Breast epithelium (tissue), 4 donors: ENCODE data around the gene CACNA1E. TPM values are rescaled to one million over a fixed set of nuclear protein-coding genes. Genes with fewer than 3 reads are reported as not detected.
A peak's percentile ranks its signal among the peaks of the same experiment; 100 is the strongest.

Experiments used
- DNase-seq, 2 donors: peaks; one replicate each; pipeline ENCODE4 v3.0.0-alpha.2; 2019; ENCODE audit warnings: low spot score in 2 of 2
- H3K27ac ChIP-seq, 2 donors: fragments of 200-600 bp; sonication (generic) in 1 of 2; one replicate each; pipeline ENCODE4 v1.5.1; 2016 to 2019; ENCODE audit warnings: mild to moderate bottlenecking in 1 of 2
- H3K27me3 ChIP-seq, 2 donors: fragments of 200-600 bp; sonication (generic) in 1 of 2; one replicate each; pipeline versions ENCODE4 v1.5.1 to v1.6.0; 2017 to 2019; ENCODE audit warnings: control low read depth in 1 of 2, mild to moderate bottlenecking in 1 of 2
- H3K36me3 ChIP-seq: fragments of 200-600 bp; one replicate; pipeline ENCODE4 v1.5.1; 2019
- H3K4me1 ChIP-seq, 2 donors: fragments of 200-600 bp; sonication (generic); one replicate each; pipeline ENCODE4 v1.5.1; 2016 to 2019; ENCODE audit warnings: control low read depth in 1 of 2
- H3K4me3 ChIP-seq, 3 donors: fragments of 200-600 bp; sonication (generic); 1 replicate in 2 of 3; 2 replicates in 1 of 3; pipeline ENCODE4 v1.5.1; 2016 to 2019; ENCODE audit warnings: mild to moderate bottlenecking in 3 of 3, moderate library complexity in 2 of 3
- H3K9me3 ChIP-seq, 2 donors: fragments of 200-600 bp; sonication (generic) in 1 of 2; one replicate each; pipeline ENCODE4 v1.5.1; 2016 to 2019; ENCODE audit warnings: control low read depth in 1 of 2
- POLR2A ChIP-seq: fragments of 450-650 bp; IDR thresholded peaks from one replicate; pipeline ENCODE4 v1.6.1; 2016; ENCODE audit warnings: antibody characterized with exemption, mild to moderate bottlenecking, moderate library complexity
- POLR2AphosphoS5 ChIP-seq, 3 donors: sonication (generic); formaldehyde crosslinking; IDR thresholded peaks; one replicate each; pipeline ENCODE4 v1.6.1; 2017; ENCODE audit warnings: antibody characterized with exemption in 3 of 3
- intact Hi-C: fragments of 100-400 bp; cut with DNase I; formaldehyde crosslinking; loops from one replicate; pipeline ENCODE4 v1.15.1; 2023; ENCODE audit warnings: low total_unique reads
- total RNA-seq, 3 donors: library from RNA; depleted of rRNA; stranded (reverse); fragments of >200 nt; gene quantifications; one replicate each; pipeline ENCODE4 v1.1.0, GENCODE V29; 2016
- TF ChIP-seq, protein P1 (sequence below), 3 donors: fragments of 450-650 bp; IDR thresholded peaks; one replicate each; pipeline ENCODE4 v1.5.1; 2016 to 2017; ENCODE audit warnings: antibody characterized with exemption in 3 of 3, mild to moderate bottlenecking in 3 of 3, moderate library complexity in 3 of 3

The CACNA1E gene
- total RNA-seq, 3 donors from 2014 or later, result under 0.01 TPM; not detected in 2

DNA sequence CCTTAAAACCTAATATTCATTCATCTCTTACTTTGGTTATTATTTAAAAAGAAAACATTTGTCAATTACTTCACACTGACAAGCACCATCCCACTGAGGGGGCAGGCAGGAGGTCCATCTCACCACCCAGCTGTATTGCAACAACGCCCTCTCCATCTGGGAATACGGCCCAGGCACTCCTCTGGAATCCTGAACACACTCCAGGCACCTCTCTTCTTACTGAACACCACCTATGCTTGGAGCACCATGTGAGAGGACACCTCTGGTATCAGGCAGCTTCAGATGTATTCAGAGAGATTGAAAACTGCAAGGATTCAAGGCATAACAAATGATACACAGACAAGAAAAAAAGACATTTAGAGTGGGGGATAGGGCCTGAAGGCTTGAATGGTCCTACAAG, 147.1 kb downstream of the CACNA1E start:
- no peak overlapping the region for H3K27ac ChIP-seq
- intact Hi-C loops, result no loop called here
- no peaks in the 10 kb centered on the region for H3K27me3 ChIP-seq
- H3K4me1 ChIP-seq, result no peaks in the 10 kb centered on the region
- H3K36me3 ChIP-seq, result no peaks in the 10 kb centered on the region
- no peak overlapping the region for H3K4me3 ChIP-seq
- TF ChIP-seq POLR2AphosphoS5 (IDR thresholded peaks at IDR 0.05), result no peak
- TF ChIP-seq, protein P1, sequence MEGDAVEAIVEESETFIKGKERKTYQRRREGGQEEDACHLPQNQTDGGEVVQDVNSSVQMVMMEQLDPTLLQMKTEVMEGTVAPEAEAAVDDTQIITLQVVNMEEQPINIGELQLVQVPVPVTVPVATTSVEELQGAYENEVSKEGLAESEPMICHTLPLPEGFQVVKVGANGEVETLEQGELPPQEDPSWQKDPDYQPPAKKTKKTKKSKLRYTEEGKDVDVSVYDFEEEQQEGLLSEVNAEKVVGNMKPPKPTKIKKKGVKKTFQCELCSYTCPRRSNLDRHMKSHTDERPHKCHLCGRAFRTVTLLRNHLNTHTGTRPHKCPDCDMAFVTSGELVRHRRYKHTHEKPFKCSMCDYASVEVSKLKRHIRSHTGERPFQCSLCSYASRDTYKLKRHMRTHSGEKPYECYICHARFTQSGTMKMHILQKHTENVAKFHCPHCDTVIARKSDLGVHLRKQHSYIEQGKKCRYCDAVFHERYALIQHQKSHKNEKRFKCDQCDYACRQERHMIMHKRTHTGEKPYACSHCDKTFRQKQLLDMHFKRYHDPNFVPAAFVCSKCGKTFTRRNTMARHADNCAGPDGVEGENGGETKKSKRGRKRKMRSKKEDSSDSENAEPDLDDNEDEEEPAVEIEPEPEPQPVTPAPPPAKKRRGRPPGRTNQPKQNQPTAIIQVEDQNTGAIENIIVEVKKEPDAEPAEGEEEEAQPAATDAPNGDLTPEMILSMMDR (IDR thresholded peaks at IDR 0.05), result no peak
- no peak for TF ChIP-seq POLR2A
- DNase-seq, result no peak
- no peaks in the 10 kb centered on the region for H3K9me3 ChIP-seq

GRCh38 chr1:181630838-181631237, 147.5 kb downstream of the CACNA1E start:
- Histone ChIP-seq H3K27me3 (no peaks in the 10 kb centered on the region), H3K4me3 (no peak overlapping the region), H3K4me1 (no peaks in the 10 kb centered on the region), H3K36me3 (no peaks in the 10 kb centered on the region), H3K27ac (no peak overlapping the region), H3K9me3 (no peaks in the 10 kb centered on the region)
- intact Hi-C loops, result no loop called here
- TF ChIP-seq, protein P1 (IDR thresholded peaks at IDR 0.05), result no peak
- TF ChIP-seq POLR2A (no peak), POLR2AphosphoS5 (IDR thresholded peaks at IDR 0.05) (no peak)
- peak in 1 of 2 donors; percentile 18 for DNase-seq

GRCh38 chr1:181632492-181632891, 149.2 kb downstream of the CACNA1E start:
- H3K9me3 ChIP-seq, result no peaks in the 10 kb centered on the region
- no peaks in the 10 kb centered on the region for H3K27me3 ChIP-seq
- no peak overlapping the region for H3K4me3 ChIP-seq
- H3K27ac ChIP-seq, result no peak overlapping the region
- no peak for DNase-seq
- H3K4me1 ChIP-seq, result no peaks in the 10 kb centered on the region
- TF ChIP-seq POLR2AphosphoS5 (IDR thresholded peaks at IDR 0.05) (no peak), POLR2A (no peak)
- TF ChIP-seq, protein P1 (IDR thresholded peaks at IDR 0.05), result no peak
- H3K36me3 ChIP-seq, result no peaks in the 10 kb centered on the region
- intact Hi-C loops, result no loop called here

GRCh38 chr1:181632960-181633359, 149.6 kb downstream of the CACNA1E start:
- no peaks in the 10 kb centered on the region for H3K36me3 ChIP-seq
- H3K27me3 ChIP-seq, result peaks cover 0 to 4% of the 10 kb centered on the region in 2 donors
- no peak overlapping the region for H3K27ac ChIP-seq
- no peak for DNase-seq
- no peak overlapping the region for H3K4me3 ChIP-seq
- H3K4me1 ChIP-seq, result no peaks in the 10 kb centered on the region
- H3K9me3 ChIP-seq, result no peaks in the 10 kb centered on the region
- no peak for TF ChIP-seq POLR2A
- TF ChIP-seq POLR2AphosphoS5 (IDR thresholded peaks at IDR 0.05), result no peak
- TF ChIP-seq, protein P1 (IDR thresholded peaks at IDR 0.05), result no peak
- intact Hi-C loops, result no loop called here

- Histone ChIP-seq H3K36me3 (no peaks in the 10 kb centered on the region), H3K27ac (no peak overlapping the region), H3K4me3 (no peak overlapping the region), H3K9me3 (no peaks in the 10 kb centered on the region), H3K4me1 (no peaks in the 10 kb centered on the region), H3K27me3 (peaks cover 0 to 9% of the 10 kb centered on the region in 2 donors)
- TF ChIP-seq, protein P1 (IDR thresholded peaks at IDR 0.05), result no peak
- no peak for TF ChIP-seq POLR2A
- no peak for TF ChIP-seq POLR2AphosphoS5 (IDR thresholded peaks at IDR 0.05)
- intact Hi-C loops, result no loop called here
- DNase-seq, result no peak
Measured at GRCh38 chr1:181635110-181635509, 151.8 kb downstream of the CACNA1E start.
